K562 (cell line): Measurements from ENCODE around the gene EMC6. TPM values are rescaled to one million over a fixed set of nuclear protein-coding genes. Genes with fewer than 3 reads are reported as not detected.

Experiments used
- ATAC-seq: fragments of 200-7000 bp; cut with Tn5 transposase; 3 replicates; pipeline ENCODE4 v1.9.1; 2020; ENCODE audit warnings: moderate library complexity
- BruUV-seq: library from RNA; stranded (reverse); fragments of 400-500 nt; replicated peaks from 2 replicates; lab custom pipeline; 2021; lab: Mats Ljungman, UMichigan
- CTCF ChIA-PET: fragments of 300-600 bp; formaldehyde crosslinking; extraction: SDS; loops from one replicate; lab custom pipeline; 2021; ENCODE audit warnings: low intra/inter-chr PET ratio; lab: Yijun Ruan, JAX
- POLR2A ChIA-PET: fragments of 300-600, 350-650 bp; sonication (Branson Sonifier 250); formaldehyde crosslinking; extraction: SDS; loops from one replicate; lab custom pipeline; 2021; ENCODE audit warnings: antibody characterized with exemption, inconsistent platforms; lab: Yijun Ruan, JAX
- DNase-seq, 4 experiments: peaks; one replicate each; pipeline versions ENCODE4 v3.0.0 to v3.0.0-alpha.2; 2011 to 2018; ENCODE audit warnings: low spot score in 3 of 4, mixed read lengths in 3 of 4; ENCODE audit errors: extremely low read depth in 1 of 4
- FAIRE-seq: peaks from 2 replicates; lab custom pipeline; 2011; peaks lifted over from hg19 to GRCh38; lab: Jason Lieb, UNC
- H2AFZ ChIP-seq: 2 replicates; pipeline ENCODE4 v1.6.0; 2011; ENCODE audit warnings: low read depth, low read length, control low read depth, inconsistent platforms
- H3K27ac ChIP-seq: fragments of 200-600 bp; 3 replicates; pipeline ENCODE4 v1.8.0; 2011; ENCODE audit warnings: low read depth, mild to moderate bottlenecking, control low read depth, inconsistent platforms, low read length, moderate library complexity, mixed read lengths; ENCODE audit errors: extremely low read depth
- H3K27me3 ChIP-seq, 2 experiments: fragments of 300-600 bp in 1 of 2; 2 replicates in 1 of 2; 3 replicates in 1 of 2; pipeline versions ENCODE4 v1.6.0 to v1.8.0; 2011; ENCODE audit warnings: inconsistent platforms in 2 of 2, low read length in 2 of 2, mild to moderate bottlenecking in 1 of 2, mixed read lengths in 1 of 2, moderate library complexity in 1 of 2; ENCODE audit not compliant: control insufficient read depth in 2 of 2, insufficient read depth in 2 of 2
- H3K36me3 ChIP-seq: fragments of 300-600 bp; 3 replicates; pipeline ENCODE4 v1.8.0; 2011; ENCODE audit warnings: mild to moderate bottlenecking, low read length, inconsistent platforms; ENCODE audit not compliant: control insufficient read depth, insufficient read depth
- H3K4me1 ChIP-seq, 2 experiments: fragments of 200-600 bp in 1 of 2; replicated peaks in 1 of 2; 2 replicates in 1 of 2; 3 replicates in 1 of 2; pipeline versions ENCODE4 v1.5.1 to v1.8.0; 2011; ENCODE audit warnings: inconsistent platforms in 2 of 2, low read length in 2 of 2, mild to moderate bottlenecking in 1 of 2, mixed read lengths in 1 of 2, moderate library complexity in 1 of 2; ENCODE audit not compliant: control insufficient read depth in 2 of 2, insufficient read depth in 2 of 2
- H3K4me2 ChIP-seq: 2 replicates; pipeline ENCODE4 v1.6.1; 2011; ENCODE audit warnings: low read length, control low read depth, inconsistent platforms, mixed read lengths; ENCODE audit not compliant: insufficient read depth
- H3K4me3 ChIP-seq: fragments of 200-600 bp; sonication (generic), shearing (Covaris generic); 2 replicates; pipeline ENCODE4 v1.5.1; 2016; ENCODE audit warnings: control low read depth, inconsistent platforms
- H3K79me2 ChIP-seq: fragments of 200-600 bp; 3 replicates; pipeline ENCODE4 v1.8.0; 2011; ENCODE audit warnings: low read length, inconsistent platforms; ENCODE audit not compliant: control insufficient read depth, insufficient read depth
- H3K9ac ChIP-seq, 2 experiments: 2 replicates each; pipeline versions ENCODE4 v1.6.0 to v1.6.1; 2011; ENCODE audit warnings: low read depth in 2 of 2, low read length in 2 of 2, control low read depth in 1 of 2, inconsistent platforms in 1 of 2, mild to moderate bottlenecking in 1 of 2, mixed read lengths in 1 of 2; ENCODE audit not compliant: insufficient read depth in 1 of 2
- H3K9me1 ChIP-seq: one replicate; pipeline ENCODE4 v1.6.0; 2011; ENCODE audit warnings: inconsistent platforms, mild to moderate bottlenecking, low read length, moderate library complexity; ENCODE audit not compliant: control insufficient read depth, insufficient read depth
- H3K9me3 ChIP-seq: replicated peaks from 2 replicates; pipeline ENCODE4 v1.5.1; 2011; ENCODE audit warnings: low read depth, low read length, inconsistent platforms; ENCODE audit not compliant: control insufficient read depth, insufficient read depth
- H4K20me1 ChIP-seq: replicated peaks from 2 replicates; pipeline ENCODE4 v1.6.1; 2011; ENCODE audit warnings: low read length, inconsistent platforms, mixed read lengths; ENCODE audit not compliant: control insufficient read depth, insufficient read depth
- ARID2 ChIP-seq: fragments of 450-650 bp; IDR thresholded peaks from 2 replicates; pipeline ENCODE4 v1.6.1; 2017; ENCODE audit warnings: antibody characterized with exemption, mild to moderate bottlenecking
- BCOR ChIP-seq: fragments of 450-650 bp; IDR thresholded peaks from 2 replicates; pipeline ENCODE4 v1.6.1; 2016
- DPF2 ChIP-seq: fragments of 450-650 bp; IDR thresholded peaks from 2 replicates; pipeline ENCODE4 v1.6.1; 2016
- EGR1 ChIP-seq: fragments of 450-650 bp; conservative IDR thresholded peaks from 2 replicates; pipeline ENCODE4 v1.6.1; 2017; ENCODE audit warnings: mild to moderate bottlenecking
- EP300 ChIP-seq: IDR thresholded peaks from 2 replicates; pipeline ENCODE4 v1.6.1; 2012; ENCODE audit warnings: low read length, improper control_type of control experiment
- FOSL1 ChIP-seq: fragments of 200-800 bp; sonication (Bioruptor generic); conservative IDR thresholded peaks from 2 replicates; pipeline ENCODE4 v1.6.1; 2016; ENCODE audit warnings: missing genetic modification characterization, missing compliant biosample characterization
- RBM25 ChIP-seq: fragments of 200-400 bp; formaldehyde crosslinking; IDR thresholded peaks from 2 replicates; pipeline ENCODE4 v1.6.1; 2018; ENCODE audit warnings: low read length, low read depth, moderate library complexity; ENCODE audit not compliant: severe bottlenecking
- ZNF253 ChIP-seq: fragments of 250-450 bp; sonication (Bioruptor Pico); conservative IDR thresholded peaks from 2 replicates; pipeline ENCODE4 v1.6.1; 2021; ENCODE audit warnings: mild to moderate bottlenecking
- ZNF324 ChIP-seq: fragments of 250-450 bp; sonication (Bioruptor Pico); IDR thresholded peaks from 2 replicates; pipeline ENCODE4 v1.4.0; 2020; ENCODE audit warnings: mild to moderate bottlenecking
- ZNF644 ChIP-seq: fragments of 200-800 bp; sonication (Bioruptor generic); IDR thresholded peaks from 2 replicates; pipeline ENCODE4 v1.6.1; 2016; ENCODE audit warnings: low read depth, missing genetic modification characterization, missing compliant biosample characterization
- WGBS: fragments of 100-300 bp; shearing (Covaris generic); methylation state at CpG from one replicate; pipeline ENCODE4 v1.1.6; 2016; ENCODE audit warnings: low coverage, mixed read lengths; ENCODE audit not compliant: insufficient coverage; ENCODE audit errors: missing lambda C conversion rate; 5-methylcytosine and 5-hydroxymethylcytosine counted together
- in situ Hi-C: fragments of 300-500 bp; cut with MboI; formaldehyde crosslinking; loops from 4 replicates; pipeline ENCODE4 v1.15.0; 2018; ENCODE audit warnings: inconsistent platforms, mixed read lengths
- intact Hi-C: fragments of 100-400 bp; cut with micrococcal nuclease; formaldehyde crosslinking; loops from 2 replicates; pipeline ENCODE4 v1.14.2; 2022
- polyA plus RNA-seq, 8 experiments: library from polyadenylated mRNA; depleted of rRNA in 4 of 8; stranded (reverse) in 5 of 8; unstranded in 3 of 8; fragments of >200 nt; fragmentation: Nextera tagmentation in 2 of 8; fragmentation: Illumina TruSeq in 1 of 8; extraction: Ambion mirVana in 2 of 8; extraction: Trizol in 1 of 8; gene quantifications; 2 replicates each; pipeline versions ENCODE4 v1.2.1 to v1.2.3, GENCODE V29; 2011 to 2014; ENCODE audit warnings: inconsistent platforms in 1 of 8, missing spikeins in 1 of 8
- total RNA-seq, 7 experiments: library from RNA; depleted of rRNA in 6 of 7; stranded (reverse); fragments of >200 nt in 6 of 7; fragmentation: Illumina TruSeq in 2 of 7; extraction: Trizol in 2 of 7; gene quantifications; 2 replicates each; pipeline versions ENCODE4 v1.2.1 to v1.2.3, GENCODE V29; 2011 to 2021; ENCODE audit warnings: low replicate concordance in 1 of 7
- TF ChIP-seq, protein P1 (sequence below), 2 experiments: fragments of 450-650 bp; IDR thresholded peaks; 2 replicates each; pipeline ENCODE4 v1.6.1; 2016
- TF ChIP-seq, protein P2 (sequence below): fragments of 250-450 bp; sonication (Bioruptor Pico); IDR thresholded peaks from 2 replicates; pipeline ENCODE4 v1.5.0; 2021

Gene EMC6
- total and polyA plus RNA-seq, 9 of the 15 experiments (the other 6 are each of a cell fraction or from before 2014, with no cell fraction given), result 2.9 to 136 (median 24.9) TPM

DNA sequence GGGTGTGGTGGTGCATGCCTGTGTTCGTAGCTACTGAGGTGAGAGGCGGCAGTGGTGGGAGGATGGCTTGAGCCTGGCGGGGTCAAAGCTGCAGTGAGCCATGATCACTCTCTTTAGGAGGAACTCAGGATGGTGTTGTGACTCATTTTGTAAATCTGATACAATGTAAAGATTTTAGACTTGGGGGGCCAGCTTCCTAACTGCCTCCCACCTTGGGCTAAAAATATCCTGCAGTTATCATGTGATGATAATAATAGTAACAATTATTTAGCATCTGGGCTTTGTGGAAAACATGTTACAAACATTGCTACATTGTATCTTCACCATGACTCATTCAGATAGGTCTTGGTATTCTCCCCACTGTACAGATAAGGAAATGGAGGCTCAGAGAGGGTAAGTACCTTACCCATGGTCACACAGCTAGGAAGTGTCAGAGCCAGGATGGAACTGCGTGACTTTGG lies 24.7 kb upstream of the EMC6 start (continued):
- TF ChIP-seq, protein P1, sequence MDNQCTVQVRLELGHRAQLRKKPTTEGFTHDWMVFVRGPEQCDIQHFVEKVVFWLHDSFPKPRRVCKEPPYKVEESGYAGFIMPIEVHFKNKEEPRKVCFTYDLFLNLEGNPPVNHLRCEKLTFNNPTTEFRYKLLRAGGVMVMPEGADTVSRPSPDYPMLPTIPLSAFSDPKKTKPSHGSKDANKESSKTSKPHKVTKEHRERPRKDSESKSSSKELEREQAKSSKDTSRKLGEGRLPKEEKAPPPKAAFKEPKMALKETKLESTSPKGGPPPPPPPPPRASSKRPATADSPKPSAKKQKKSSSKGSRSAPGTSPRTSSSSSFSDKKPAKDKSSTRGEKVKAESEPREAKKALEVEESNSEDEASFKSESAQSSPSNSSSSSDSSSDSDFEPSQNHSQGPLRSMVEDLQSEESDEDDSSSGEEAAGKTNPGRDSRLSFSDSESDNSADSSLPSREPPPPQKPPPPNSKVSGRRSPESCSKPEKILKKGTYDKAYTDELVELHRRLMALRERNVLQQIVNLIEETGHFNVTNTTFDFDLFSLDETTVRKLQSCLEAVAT (IDR thresholded peaks at IDR 0.05), result no peak
- TF ChIP-seq EGR1 (0 out of 2 replicates have a peak, but pooled peaks have one; percentile 11), ZNF324 (CRISPR knock-in tag) (no peak), FOSL1 (0 out of 2 replicates have a peak, but pooled peaks have one; percentile 29), RBM25 (peak; percentile 83), DPF2 (0 out of 2 replicates have a peak, but pooled peaks have one; percentile 21), ZNF644 (tag) (no peak), EP300 (no peak), BCOR (peak; percentile 88), ARID2 (no peak), ZNF253 (CRISPR knock-in tag) (no peak)

DNA sequence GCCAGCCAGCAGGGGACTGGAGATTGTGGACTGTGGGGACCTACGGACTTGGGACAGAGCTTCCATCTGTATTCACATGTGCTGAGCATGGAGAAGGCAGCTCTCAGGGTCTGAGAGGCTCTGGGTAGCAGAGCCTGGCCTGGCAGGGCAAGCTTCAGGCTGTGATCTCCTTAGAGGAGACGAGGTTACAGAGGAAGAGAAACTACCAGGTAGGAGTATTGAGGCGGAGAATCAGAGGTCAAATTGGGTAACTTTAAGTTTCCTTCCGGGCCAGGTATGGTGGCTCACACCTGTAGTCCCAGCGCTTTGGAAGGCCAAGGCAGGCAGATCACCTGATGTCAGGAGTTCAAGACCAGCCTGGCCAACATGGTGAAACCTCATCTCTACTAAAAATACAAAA lies 23.3 kb upstream of the EMC6 start:
- Histone ChIP-seq H4K20me1 (no peaks in the 10 kb centered on the region), H3K4me2 (no peak overlapping the region), H3K36me3 (peaks cover 3% of the 10 kb centered on the region; the same call in 1 of the 3 replicates), H3K79me2 (no peaks in the 10 kb centered on the region), H3K9me3 (no peaks in the 10 kb centered on the region), H3K27ac (no peak overlapping the region), H3K9ac (no peak overlapping the region), H3K4me3 (no peak overlapping the region), H3K9me1 (no peaks in the 10 kb centered on the region), H2AFZ (no peak overlapping the region), H3K27me3 (no peaks in the 10 kb centered on the region), H3K4me1 (peaks cover 13 to 16% of the 10 kb centered on the region in 2 experiments)
- ChIA-PET POLR2A (interaction anchor here (0.8 kb wide), 1 partner anchor 9 kb away, joined by 4 read pairs; no protein-coding TSS in a partner anchor), CTCF (interaction anchor here (0.7 kb wide), 1 partner anchor 27 kb away, joined by 3 read pairs; no protein-coding TSS in a partner anchor)
- WGBS, result 52% methylated on average over 5 of the region's 5 CpGs
- no TSS peak for BruUV-seq
- in situ Hi-C loops, result no loop called here
- FAIRE-seq, result no peak
- no peak for ATAC-seq
- DNase-seq, result no peak
- intact Hi-C loops, result no loop called here
- TF ChIP-seq, protein P2, sequence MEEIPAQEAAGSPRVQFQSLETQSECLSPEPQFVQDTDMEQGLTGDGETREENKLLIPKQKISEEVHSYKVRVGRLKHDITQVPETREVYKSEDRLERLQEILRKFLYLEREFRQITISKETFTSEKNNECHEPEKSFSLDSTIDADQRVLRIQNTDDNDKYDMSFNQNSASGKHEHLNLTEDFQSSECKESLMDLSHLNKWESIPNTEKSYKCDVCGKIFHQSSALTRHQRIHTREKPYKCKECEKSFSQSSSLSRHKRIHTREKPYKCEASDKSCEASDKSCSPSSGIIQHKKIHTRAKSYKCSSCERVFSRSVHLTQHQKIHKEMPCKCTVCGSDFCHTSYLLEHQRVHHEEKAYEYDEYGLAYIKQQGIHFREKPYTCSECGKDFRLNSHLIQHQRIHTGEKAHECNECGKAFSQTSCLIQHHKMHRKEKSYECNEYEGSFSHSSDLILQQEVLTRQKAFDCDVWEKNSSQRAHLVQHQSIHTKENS (CRISPR knock-in tag), result no peak
